Measurements from ENCODE around the gene ISCU. TPM values are rescaled to one million over a fixed set of nuclear protein-coding genes. Genes with fewer than 3 reads are reported as not detected.

The ISCU gene
- total RNA-seq, 1 donor from 2014 or later: 136 TPM

- peaks cover 0 to 2% of the 10 kb centered on the region in 2 donors for H3K4me1 ChIP-seq
- TF ChIP-seq CTCF (IDR thresholded peaks at IDR 0.05): no peak
- intact Hi-C loops (cut with DNase I): no loop called here
Observed at GRCh38 chr12:108613548-108613947, 51.2 kb downstream of the ISCU start.

GRCh38 chr12:108614041-108614440, 51.6 kb downstream of the ISCU start:
- no peaks in the 10 kb centered on the region for H3K27me3 ChIP-seq
- no peaks in the 10 kb centered on the region for H3K36me3 ChIP-seq
- peaks cover 0 to 2% of the 10 kb centered on the region in 2 donors for H3K4me1 ChIP-seq
- no peak overlapping the region for H3K27ac ChIP-seq
- no peak overlapping the region for H3K4me3 ChIP-seq
- DNase-seq (ENCODE audit: low spot score in 2 of 2): no peak
- no peak for TF ChIP-seq CTCF (IDR thresholded peaks at IDR 0.05)
- intact Hi-C loops (cut with DNase I): no loop called here
- H3K9me3 ChIP-seq: peaks cover 0 to 3% of the 10 kb centered on the region in 2 donors

More at GRCh38 chr12:108613548-108613947, 51.2 kb downstream of the ISCU start:
- H3K27me3 ChIP-seq: no peaks in the 10 kb centered on the region
- no peak for DNase-seq (ENCODE audit: low spot score in 2 of 2)
- peaks cover 0 to 3% of the 10 kb centered on the region in 2 donors for H3K9me3 ChIP-seq
- no peak overlapping the region for H3K27ac ChIP-seq
- no peaks in the 10 kb centered on the region for H3K36me3 ChIP-seq
- no peak overlapping the region for H3K4me3 ChIP-seq

GRCh38 chr12:108614639-108615038, 52.2 kb downstream of the ISCU start:
- no peak for DNase-seq (ENCODE audit: low spot score in 2 of 2)
- no peak for TF ChIP-seq CTCF (IDR thresholded peaks at IDR 0.05)
- H3K27ac ChIP-seq: no peak overlapping the region
- H3K4me1 ChIP-seq: no peaks in the 10 kb centered on the region
- intact Hi-C loops (cut with DNase I): loop anchor here (5.0 kb wide), 2 partner anchors 188 to 338 kb away; no protein-coding TSS in a partner anchor
- H3K36me3 ChIP-seq: no peaks in the 10 kb centered on the region
- H3K4me3 ChIP-seq: no peak overlapping the region
- H3K27me3 ChIP-seq: no peaks in the 10 kb centered on the region
- H3K9me3 ChIP-seq: peaks cover 0 to 3% of the 10 kb centered on the region in 2 donors

- no peaks in the 10 kb centered on the region for H3K27me3 ChIP-seq
- no peaks in the 10 kb centered on the region for H3K36me3 ChIP-seq
- DNase-seq (ENCODE audit: low spot score in 2 of 2): no peak
- no peak for TF ChIP-seq CTCF (IDR thresholded peaks at IDR 0.05)
- H3K4me1 ChIP-seq: no peaks in the 10 kb centered on the region
- peaks cover 0 to 3% of the 10 kb centered on the region in 2 donors for H3K9me3 ChIP-seq
- intact Hi-C loops (cut with DNase I): loop anchor here (5.0 kb wide), 2 partner anchors 186 to 336 kb away; no protein-coding TSS in a partner anchor
- H3K4me3 ChIP-seq: no peak overlapping the region
- H3K27ac ChIP-seq: no peak overlapping the region
Observed at GRCh38 chr12:108615918-108616317, 53.5 kb downstream of the ISCU start.

GRCh38 chr12:108616359-108616758, 54.0 kb downstream of the ISCU start:
- Histone ChIP-seq H3K4me1 (no peaks in the 10 kb centered on the region), H3K9me3 (peaks cover 0 to 3% of the 10 kb centered on the region in 2 donors), H3K27ac (no peak overlapping the region), H3K4me3 (no peak overlapping the region), H3K36me3 (no peaks in the 10 kb centered on the region), H3K27me3 (no peaks in the 10 kb centered on the region)
- intact Hi-C loops (cut with DNase I): loop anchor here (5.0 kb wide), 2 partner anchors 186 to 336 kb away; no protein-coding TSS in a partner anchor
- no peak for DNase-seq (ENCODE audit: low spot score in 2 of 2)
- no peak for TF ChIP-seq CTCF (IDR thresholded peaks at IDR 0.05)
